Fibroblast of skin of right quadriceps (primary cell): Measurements from ENCODE around the gene GH1.

Experiments
- DNase-seq: peaks from one replicate; pipeline ENCODE4 v3.0.0-alpha.2; 2013

Gene GH1

GRCh38 chr17:63944736-63945499 is 26.3 kb upstream of the GH1 start:
- DNase-seq: no peak

GRCh38 chr17:63943745-63944144 is 25.1 kb upstream of the GH1 start:
- no peak for DNase-seq

GRCh38 chr17:63942309-63942985 is 23.8 kb upstream of the GH1 start:
- no peak for DNase-seq

GRCh38 chr17:63941751-63942150 is 23.1 kb upstream of the GH1 start:
- DNase-seq: no peak

- DNase-seq: no peak
Observed at GRCh38 chr17:63941162-63941561, 22.5 kb upstream of the GH1 start.

- DNase-seq: no peak
Observed at GRCh38 chr17:63940584-63940983, 21.9 kb upstream of the GH1 start.

GRCh38 chr17:63939884-63940283 is 21.2 kb upstream of the GH1 start:
- DNase-seq: no peak

DNA sequence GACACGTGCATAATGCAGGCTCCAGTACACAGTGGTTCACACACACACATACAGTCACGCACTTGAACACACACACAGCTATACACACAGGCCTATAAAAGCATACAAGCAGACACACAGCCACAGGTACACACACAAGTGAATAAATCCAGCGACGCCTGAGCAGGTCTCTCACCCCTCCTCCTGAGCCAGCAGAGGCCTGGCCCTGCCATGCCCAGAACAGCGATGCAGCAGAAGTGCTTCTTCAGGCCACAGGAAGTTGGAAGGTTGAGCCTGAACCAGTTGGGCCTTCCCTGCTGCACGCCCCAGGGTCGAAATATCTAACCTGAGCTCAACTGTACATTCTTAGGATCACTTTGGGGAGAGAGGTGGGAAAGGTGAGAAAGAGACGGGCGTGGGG is 20.8 kb upstream of the GH1 start:
- no peak for DNase-seq

DNA sequence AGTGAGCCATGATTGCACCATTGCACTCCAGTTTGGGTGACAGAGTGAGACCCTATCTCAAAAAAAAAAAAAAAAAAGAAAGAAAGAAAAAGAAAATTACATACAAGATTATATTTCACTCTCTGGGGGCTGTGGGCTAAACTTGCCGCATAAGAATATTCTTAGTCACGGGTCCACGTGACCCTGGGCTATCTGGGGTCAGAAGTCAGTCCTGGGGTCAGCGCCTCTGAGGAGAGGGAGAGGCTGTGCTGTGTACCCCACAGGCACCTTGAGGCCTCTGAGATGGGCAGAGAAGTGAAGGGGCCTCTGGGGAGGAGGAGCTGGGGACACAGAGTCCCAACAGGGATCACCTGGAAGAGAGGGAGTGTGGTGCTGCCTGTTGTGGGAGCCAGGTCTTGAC is 19.3 kb upstream of the GH1 start:
- no peak for DNase-seq

DNA sequence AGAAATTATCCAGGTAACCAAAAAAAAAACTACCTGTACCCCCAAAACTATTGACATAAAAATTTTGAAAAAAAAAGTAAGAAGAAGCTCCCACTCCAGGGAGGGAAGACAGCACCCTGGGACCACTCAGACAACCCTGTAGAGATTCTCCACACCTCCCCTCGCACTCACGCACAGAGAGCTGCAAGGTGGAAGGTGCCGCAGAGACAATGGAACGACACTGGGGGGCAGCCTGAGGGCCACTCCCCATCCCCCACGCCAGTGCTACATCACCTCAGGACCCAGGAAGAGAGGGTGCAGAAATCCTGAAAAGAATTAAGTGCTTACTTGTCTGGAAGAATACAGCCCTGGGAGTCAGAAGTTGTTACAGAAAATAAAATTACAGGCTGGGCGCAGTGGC is 18.7 kb upstream of the GH1 start:
- DNase-seq: no peak

DNA sequence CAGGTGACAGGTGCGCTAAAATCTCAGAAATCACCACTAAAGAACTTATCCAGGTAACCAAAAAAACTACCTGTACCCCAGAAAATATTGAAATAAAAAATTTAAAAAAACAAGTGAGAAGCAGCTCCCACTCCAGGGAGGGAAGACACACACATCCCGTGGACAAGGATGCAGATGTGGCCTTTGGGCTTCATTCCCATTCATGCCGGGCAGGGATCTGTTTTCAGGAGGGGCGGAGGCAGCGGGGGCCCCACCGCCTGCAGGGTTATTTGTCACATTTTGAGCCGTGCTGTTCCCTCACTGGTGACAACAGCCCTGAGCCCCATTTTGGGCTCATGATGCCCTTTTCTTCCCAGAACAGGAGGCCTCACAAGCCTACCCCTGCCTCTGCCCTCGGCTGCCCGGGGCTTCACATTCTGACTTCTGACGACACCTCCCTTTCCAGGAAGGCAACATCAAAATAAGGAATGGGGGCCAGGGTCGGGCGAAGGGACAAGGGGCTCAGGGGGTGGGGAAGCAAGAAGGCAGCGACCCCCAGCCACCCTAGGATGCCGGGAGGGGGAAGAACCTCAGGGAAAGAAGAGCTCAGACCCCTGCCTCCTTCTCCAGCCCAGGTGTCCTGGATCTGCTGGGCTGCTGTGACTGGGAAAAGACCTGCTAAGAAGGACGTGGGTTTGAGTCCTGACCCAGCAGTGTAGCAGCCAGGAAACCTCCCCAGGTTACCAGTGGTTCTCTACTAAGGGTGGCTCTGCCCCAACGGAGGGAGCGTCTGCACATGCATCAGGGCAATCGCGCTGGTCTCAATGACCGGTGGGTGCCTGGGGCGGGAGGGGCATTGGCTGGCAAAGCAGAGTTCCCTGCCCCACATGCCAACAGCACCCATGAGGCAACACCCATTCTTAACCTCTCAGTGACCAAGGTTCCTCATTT is 15.8 kb upstream of the GH1 start:
- no peak for DNase-seq

DNA sequence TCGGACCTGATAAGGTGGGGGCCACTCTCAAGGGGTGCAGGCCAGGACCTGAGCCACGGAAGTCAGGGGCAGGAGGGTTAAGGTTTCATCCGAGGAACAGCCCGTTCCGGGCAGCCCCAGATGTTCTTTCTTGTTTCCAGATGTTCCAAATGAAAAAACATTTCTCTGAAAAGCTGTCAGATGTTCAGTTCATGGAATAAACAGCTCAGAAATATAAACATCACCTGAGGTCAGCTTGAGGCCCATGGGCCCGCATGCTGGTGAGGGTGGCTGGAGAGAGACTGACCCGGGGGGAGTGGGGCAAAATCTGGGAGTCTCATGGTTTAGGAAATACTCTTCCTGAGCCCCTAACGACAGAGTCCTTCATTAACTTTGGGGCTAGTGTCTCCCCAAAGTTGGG is 15.0 kb upstream of the GH1 start:
- no peak for DNase-seq

GRCh38 chr17:63932721-63933120 is 14.1 kb upstream of the GH1 start:
- DNase-seq: no peak

- DNase-seq: no peak
Observed at GRCh38 chr17:63931981-63932561, 13.4 kb upstream of the GH1 start, which contains the start of gene CD79B. TSS of gene CD79B (minus strand) at chr17:63932331. CDS start at chr17:63932261, 70 bp downstream.

DNA sequence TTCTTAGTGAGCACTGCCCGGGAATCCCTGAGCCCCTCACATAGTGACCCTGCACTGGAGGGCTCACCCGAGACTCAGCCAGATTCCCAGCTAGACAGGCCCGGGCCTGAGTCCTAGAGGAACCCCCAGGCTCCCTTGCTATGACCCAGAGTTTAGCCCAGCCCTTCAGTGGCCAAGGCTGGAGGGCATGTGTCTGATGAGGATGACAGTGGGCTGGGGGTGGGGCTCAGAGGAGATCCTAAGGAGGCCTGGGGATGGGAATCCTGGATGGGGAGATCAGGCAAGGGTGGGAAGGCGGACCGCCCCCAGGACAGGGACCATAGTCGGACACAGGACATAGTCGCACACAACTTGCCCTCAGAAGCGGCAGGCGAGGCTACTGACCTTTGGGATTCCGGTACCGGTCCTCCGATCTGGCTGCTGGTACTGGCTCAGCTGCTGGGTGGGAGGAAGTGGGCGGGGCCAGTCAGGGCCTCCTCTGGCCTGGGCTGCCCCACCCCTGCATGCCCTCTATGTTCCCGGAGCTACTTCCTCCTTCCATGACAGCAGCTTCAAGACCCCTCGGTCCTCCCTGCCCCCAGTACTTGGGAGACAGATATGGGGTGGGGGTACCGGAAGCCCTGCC is 12.4 kb upstream of the GH1 start:
- DNase-seq: no peak

- DNase-seq: no peak
Observed at GRCh38 chr17:63929860-63930766, 11.5 kb upstream of the GH1 start.

- DNase-seq: no peak
Observed at GRCh38 chr17:63928966-63929695, 10.5 kb upstream of the GH1 start.

GRCh38 chr17:63928172-63928666 is 9.6 kb upstream of the GH1 start:
- DNase-seq: no peak

DNA sequence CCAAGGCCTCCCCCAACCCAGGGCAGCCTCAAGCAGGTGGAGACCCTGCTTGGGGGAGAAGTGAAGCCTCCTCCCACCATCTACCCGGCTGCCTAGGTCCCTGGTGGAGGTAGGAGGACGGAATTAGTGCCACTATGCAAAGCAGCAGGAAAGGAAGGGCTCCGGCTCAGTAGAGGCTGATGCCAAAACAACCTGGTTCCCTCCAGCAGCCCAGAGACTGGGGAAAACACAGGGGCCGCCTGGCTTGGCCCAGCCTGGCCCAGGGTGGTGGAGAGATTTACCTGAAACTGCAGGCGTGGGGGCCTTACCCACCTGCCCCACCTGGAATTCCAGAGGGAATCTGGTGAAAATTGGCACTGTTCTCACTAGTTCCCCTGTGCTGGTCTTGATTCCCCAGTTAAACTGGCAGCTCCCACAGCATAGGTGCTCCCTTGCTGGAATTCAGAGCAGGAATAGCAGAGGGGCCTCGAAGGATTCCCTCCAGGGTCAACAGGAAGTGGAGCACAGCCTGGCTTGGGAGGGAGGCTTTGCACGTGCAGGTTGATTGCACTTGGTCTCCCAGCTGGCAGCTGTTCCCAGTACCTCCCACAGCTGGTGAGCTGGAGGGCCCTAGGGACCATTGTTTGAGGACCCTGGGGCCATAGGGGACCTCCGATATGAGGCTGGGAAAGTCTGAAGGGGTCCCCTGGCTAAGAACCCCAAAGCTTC is 9.0 kb upstream of the GH1 start:
- no peak for DNase-seq

- no peak for DNase-seq
Observed at GRCh38 chr17:63926164-63926563, 7.5 kb upstream of the GH1 start.
